ENCODE measurements around the gene HYCC1. TPM values are rescaled to one million over a fixed set of nuclear protein-coding genes. Genes with fewer than 3 reads are reported as not detected.

HYCC1 gene
- total and polyA plus RNA-seq, 2 experiments from 2014 or later: 55.6 to 62.9 TPM

DNA sequence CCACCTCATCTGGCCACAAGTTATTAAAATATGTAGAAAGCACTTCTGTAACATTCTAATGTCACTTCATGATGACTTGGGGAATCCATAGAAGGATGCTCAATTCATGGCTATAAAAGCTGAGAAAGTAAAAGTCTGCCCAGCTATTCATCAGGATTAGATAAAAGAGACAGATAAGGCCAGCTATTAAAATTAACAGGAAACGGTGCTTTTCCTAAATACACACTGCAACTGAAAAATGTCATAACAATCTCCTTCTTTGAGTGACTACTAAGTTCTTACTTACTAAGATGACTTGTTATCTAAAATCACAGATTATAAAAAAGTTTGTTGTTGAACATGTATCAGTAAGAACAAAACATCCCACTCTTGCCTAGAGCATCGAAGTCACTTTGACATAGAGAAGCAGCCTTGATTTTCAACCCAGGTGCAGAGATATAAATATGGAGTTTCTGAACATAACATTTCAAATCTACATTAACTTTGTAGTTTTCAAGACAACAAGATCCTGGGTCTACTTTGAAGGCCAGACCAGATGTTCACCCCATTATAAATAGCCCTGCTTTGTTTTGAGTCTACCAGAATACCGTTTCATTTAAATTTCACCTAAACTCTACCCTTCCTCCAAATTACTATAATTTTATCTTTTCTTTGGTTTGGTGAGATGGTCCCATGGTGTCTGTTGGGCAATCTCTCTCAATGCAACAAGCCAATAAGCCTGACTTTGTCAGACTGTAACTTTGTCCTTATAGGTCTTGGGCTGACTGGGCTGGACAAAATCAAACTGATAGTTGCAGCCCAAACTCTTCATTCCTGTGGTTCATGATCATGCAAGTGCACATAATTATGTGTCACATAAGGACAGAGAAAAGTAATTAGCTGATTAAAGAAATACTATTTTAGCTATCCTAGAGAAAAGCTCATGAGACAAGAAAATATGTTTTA is 24.0 kb downstream of the HYCC1 start:
- no peaks in the 10 kb centered on the region; the same call in 1 of the 2 replicates for H3K9me2 ChIP-seq (ENCODE audit: insufficient read depth)
- no peaks in the 10 kb centered on the region for H3K36me3 ChIP-seq (ENCODE audit: low read depth)
- peak overlapping the region; percentile 70 for H3K27ac ChIP-seq
- H3F3A ChIP-seq (ENCODE audit: insufficient read depth): peaks cover 19% of the 10 kb centered on the region
- peak overlapping the region; percentile 17 for H3K4me2 ChIP-seq (ENCODE audit: unreplicated experiment)
- H3K9ac ChIP-seq: no peak overlapping the region
- H3K4me1 ChIP-seq (ENCODE audit: insufficient read depth): peaks cover 20% of the 10 kb centered on the region
- H3K4me3 ChIP-seq: peak overlapping the region; percentile 14
- in situ Hi-C loops (cut with MboI): no loop called here
- peak; percentile 43 for DNase-seq
- 98 to 100% methylated on average over 3 of the region's 3 CpGs for WGBS, 2 experiments (ENCODE audit: low coverage in 1 of 2, low lambda C conversion rate in 2 of 2, missing lambda C conversion rate in 2 of 2)
- H3K27me3 ChIP-seq (replicated peaks; ENCODE audit: insufficient read depth): no peaks in the 10 kb centered on the region
- peak overlapping the region; percentile 24; the same call in 1 of the 2 replicates for H2AFZ ChIP-seq
- H3K9me3 ChIP-seq (ENCODE audit: low read depth): no peaks in the 10 kb centered on the region
- TF ChIP-seq EZH2 (IDR thresholded peaks at IDR 0.05; ENCODE audit: insufficient read depth, poor library complexity, severe bottlenecking) (no peak), EZH2phosphoT487 (IDR thresholded peaks at IDR 0.05; ENCODE audit: insufficient read depth, low read depth) (no peak)
- H4K20me1 ChIP-seq (ENCODE audit: insufficient read depth): no peaks in the 10 kb centered on the region
- H3K79me2 ChIP-seq (ENCODE audit: insufficient read depth): peaks cover 98% of the 10 kb centered on the region

DNA sequence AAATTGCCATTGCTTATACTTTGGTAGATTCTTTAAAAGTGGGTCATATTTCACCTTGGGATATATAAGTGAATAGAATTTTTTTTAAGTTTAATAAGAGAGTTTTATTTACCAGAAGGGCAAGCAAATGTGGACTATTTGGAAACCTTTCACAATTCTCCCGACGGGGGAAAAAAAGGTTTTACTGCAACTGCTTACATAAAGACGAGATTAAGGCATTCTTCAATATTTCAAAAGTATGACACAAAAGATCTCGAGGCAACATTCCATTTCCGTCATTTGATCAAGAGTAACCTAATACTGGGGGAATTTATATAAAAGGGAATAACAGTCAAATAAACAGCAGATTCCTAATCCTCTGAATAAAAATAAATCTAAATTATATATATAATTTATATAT is 28.5 kb downstream of the HYCC1 start:
- H3F3A ChIP-seq (ENCODE audit: insufficient read depth): peaks cover 26% of the 10 kb centered on the region
- H3K9me2 ChIP-seq (ENCODE audit: insufficient read depth): no peaks in the 10 kb centered on the region; the same call in 1 of the 2 replicates
- H3K4me3 ChIP-seq: no peak overlapping the region
- H2AFZ ChIP-seq: no peak overlapping the region
- in situ Hi-C loops (cut with MboI): no loop called here
- no peaks in the 10 kb centered on the region for H3K9me3 ChIP-seq (ENCODE audit: low read depth)
- H3K4me1 ChIP-seq (ENCODE audit: insufficient read depth): peaks cover 33% of the 10 kb centered on the region
- no peaks in the 10 kb centered on the region for H4K20me1 ChIP-seq (ENCODE audit: insufficient read depth)
- WGBS, 2 experiments (ENCODE audit: low coverage in 1 of 2, low lambda C conversion rate in 2 of 2, missing lambda C conversion rate in 2 of 2): 97% methylated on average over 5 of the region's 5 CpGs
- no peak overlapping the region for H3K9ac ChIP-seq
- peaks cover 89% of the 10 kb centered on the region for H3K79me2 ChIP-seq (ENCODE audit: insufficient read depth)
- H3K27ac ChIP-seq: no peak overlapping the region
- DNase-seq: no peak
- H3K27me3 ChIP-seq (replicated peaks; ENCODE audit: insufficient read depth): no peaks in the 10 kb centered on the region
- no peaks in the 10 kb centered on the region for H3K36me3 ChIP-seq (ENCODE audit: low read depth)
- H3K4me2 ChIP-seq (ENCODE audit: unreplicated experiment): no peak overlapping the region
- TF ChIP-seq EZH2phosphoT487 (IDR thresholded peaks at IDR 0.05; ENCODE audit: insufficient read depth, low read depth) (no peak), EZH2 (IDR thresholded peaks at IDR 0.05; ENCODE audit: insufficient read depth, poor library complexity, severe bottlenecking) (no peak)

DNA sequence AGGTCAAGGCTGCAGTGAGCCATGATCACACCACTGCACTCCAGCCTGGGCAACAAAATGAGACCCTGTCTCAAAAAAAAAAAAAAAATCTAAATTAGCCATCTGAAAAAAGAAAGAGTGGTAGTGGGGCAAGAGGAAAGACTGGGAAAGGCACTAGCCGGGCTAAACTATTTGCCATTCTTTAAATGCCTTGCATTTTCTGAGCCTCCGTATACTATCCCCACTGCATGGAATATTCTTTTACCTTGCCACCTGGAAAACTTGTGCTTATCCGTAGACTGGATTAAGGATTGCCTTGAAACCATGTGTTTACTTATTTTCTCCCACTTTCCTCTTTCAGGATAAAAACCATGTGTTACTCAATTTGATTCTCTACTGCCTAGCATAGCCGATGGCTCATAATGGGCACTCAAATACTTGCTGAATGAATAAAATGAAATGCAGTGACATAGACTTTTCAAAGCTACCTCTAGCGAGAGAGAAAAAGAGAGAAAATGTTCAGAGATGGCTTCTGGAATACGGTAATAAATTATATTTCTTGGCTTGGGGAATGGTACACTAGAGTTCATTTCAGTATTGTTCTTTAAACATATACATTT is 30.6 kb downstream of the HYCC1 start:
- Histone ChIP-seq H3K9me2 (ENCODE audit: insufficient read depth) (no peaks in the 10 kb centered on the region), H4K20me1 (ENCODE audit: insufficient read depth) (no peaks in the 10 kb centered on the region; the same call in 1 of the 2 replicates), H3K9me3 (ENCODE audit: low read depth) (no peaks in the 10 kb centered on the region), H3K79me2 (ENCODE audit: insufficient read depth) (peaks cover 82% of the 10 kb centered on the region), H3K27me3 (replicated peaks; ENCODE audit: insufficient read depth) (no peaks in the 10 kb centered on the region), H3K9ac (no peak overlapping the region), H3K4me2 (ENCODE audit: unreplicated experiment) (no peak overlapping the region), H3K4me3 (no peak overlapping the region), H3F3A (ENCODE audit: insufficient read depth) (peaks cover 33% of the 10 kb centered on the region), H2AFZ (no peak overlapping the region), H3K27ac (peak overlapping the region; percentile 31; the same call in 1 of the 2 replicates), H3K4me1 (ENCODE audit: insufficient read depth) (peaks cover 34% of the 10 kb centered on the region), H3K36me3 (ENCODE audit: low read depth) (no peaks in the 10 kb centered on the region)
- DNase-seq: peak; percentile 67
- WGBS, 2 experiments (ENCODE audit: low coverage in 1 of 2, low lambda C conversion rate in 2 of 2, missing lambda C conversion rate in 2 of 2): 79 to 83% methylated on average over 6 of the region's 6 CpGs
- in situ Hi-C loops (cut with MboI): no loop called here
- TF ChIP-seq EZH2 (IDR thresholded peaks at IDR 0.05; ENCODE audit: insufficient read depth, poor library complexity, severe bottlenecking): no peak
- no peak for TF ChIP-seq EZH2phosphoT487 (IDR thresholded peaks at IDR 0.05; ENCODE audit: insufficient read depth, low read depth)

DNA sequence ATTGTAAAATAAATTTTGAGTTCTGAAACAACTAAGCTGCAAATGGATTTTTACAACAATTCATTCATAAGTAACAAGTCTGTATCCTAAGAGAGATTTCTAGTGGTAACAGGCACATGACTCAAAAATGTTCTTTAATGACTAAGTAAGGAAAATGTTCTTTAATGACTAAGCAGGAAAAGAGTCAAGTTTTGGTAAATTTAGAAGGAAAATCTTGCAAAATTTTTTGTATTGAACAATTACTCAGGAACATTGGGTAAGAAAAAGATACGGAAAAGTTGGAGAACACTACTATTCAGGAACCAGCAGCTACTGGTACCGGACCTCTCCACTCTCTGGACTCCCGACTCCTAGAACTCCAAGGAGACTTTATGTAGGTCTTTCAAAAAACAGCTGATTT is 33.5 kb downstream of the HYCC1 start:
- Histone ChIP-seq H3K4me3 (peak overlapping the region; percentile 43; the same call in 1 of the 2 replicates), H3K27ac (peak overlapping the region; percentile 88), H3K9me3 (ENCODE audit: low read depth) (no peaks in the 10 kb centered on the region), H3K4me2 (ENCODE audit: unreplicated experiment) (peak overlapping the region; percentile 56), H4K20me1 (ENCODE audit: insufficient read depth) (no peaks in the 10 kb centered on the region; the same call in 1 of the 2 replicates), H3K27me3 (replicated peaks; ENCODE audit: insufficient read depth) (no peaks in the 10 kb centered on the region), H3F3A (ENCODE audit: insufficient read depth) (peaks cover 33% of the 10 kb centered on the region), H3K36me3 (ENCODE audit: low read depth) (peaks cover 14% of the 10 kb centered on the region; the same call in 1 of the 2 replicates), H3K79me2 (ENCODE audit: insufficient read depth) (peaks cover 70% of the 10 kb centered on the region), H2AFZ (peak overlapping the region; percentile 28), H3K9ac (peak overlapping the region; percentile 64), H3K9me2 (ENCODE audit: insufficient read depth) (no peaks in the 10 kb centered on the region), H3K4me1 (ENCODE audit: insufficient read depth) (peaks cover 40% of the 10 kb centered on the region)
- peak; percentile 92 for DNase-seq
- TF ChIP-seq EZH2phosphoT487 (IDR thresholded peaks at IDR 0.05; ENCODE audit: insufficient read depth, low read depth) (no peak), EZH2 (IDR thresholded peaks at IDR 0.05; ENCODE audit: insufficient read depth, poor library complexity, severe bottlenecking) (no peak)
- in situ Hi-C loops (cut with MboI): no loop called here
- 0 to 4% methylated on average over 3 of the region's 3 CpGs for WGBS, 2 experiments (ENCODE audit: low coverage in 1 of 2, low lambda C conversion rate in 2 of 2, missing lambda C conversion rate in 2 of 2)

Measured in GM23248 (cell line).